ENCODE measurements around the gene SLC22A23. TPM values are rescaled to one million over a fixed set of nuclear protein-coding genes. Genes with fewer than 3 reads are reported as not detected.

The SLC22A23 gene
- total RNA-seq, 1 experiment from 2014 or later = 5.7 TPM

DNA sequence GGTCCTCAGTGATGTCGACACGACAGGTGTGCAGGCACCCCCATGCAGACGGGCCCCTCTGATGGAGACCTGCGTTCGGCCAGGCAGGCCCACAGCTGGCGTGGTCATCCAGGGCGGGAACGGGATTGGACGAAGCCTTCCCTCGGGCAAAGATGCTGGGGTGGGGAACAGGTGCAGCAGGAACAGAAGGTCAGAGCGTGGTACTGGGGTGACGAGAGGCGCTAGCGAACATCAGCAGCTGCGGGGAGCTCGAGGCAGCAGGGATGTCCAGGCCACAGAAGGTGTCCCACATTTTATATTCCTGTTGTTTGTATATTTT lies 96.2 kb downstream of the SLC22A23 start:
- Histone ChIP-seq H3K9ac (ENCODE audit: low read length) (no peak overlapping the region), H3K4me3 (ENCODE audit: low read length) (no peak overlapping the region), H3K27me3 (ENCODE audit: low read length) (no peaks in the 10 kb centered on the region), H3K27ac (ENCODE audit: low read length) (no peak overlapping the region), H3K79me2 (ENCODE audit: low read length) (no peaks in the 10 kb centered on the region), H3K4me2 (ENCODE audit: low read length) (no peak overlapping the region), H4K20me1 (ENCODE audit: low read length) (no peaks in the 10 kb centered on the region), H3K36me3 (ENCODE audit: low read depth, low read length) (no peaks in the 10 kb centered on the region), H3K4me1 (ENCODE audit: insufficient read depth, low read length) (peaks cover 38% of the 10 kb centered on the region), H3K9me3 (ENCODE audit: low read length) (no peaks in the 10 kb centered on the region), H3K9me2 (replicated peaks; ENCODE audit: low read length) (no peaks in the 10 kb centered on the region), H3F3A (ENCODE audit: low read length, unreplicated experiment) (no peaks in the 10 kb centered on the region), H2AFZ (ENCODE audit: low read length) (no peak overlapping the region)
- no TSS peak for BruUV-seq (replicated peaks)
- POLR2A ChIA-PET (ENCODE audit: unreplicated experiment) = no interaction called here
- CTCF ChIA-PET = interaction anchor here (0.5 kb wide), 1 partner anchor 258 kb away, joined by 6 read pairs; no protein-coding TSS in a partner anchor
- TF ChIP-seq, protein P1, sequence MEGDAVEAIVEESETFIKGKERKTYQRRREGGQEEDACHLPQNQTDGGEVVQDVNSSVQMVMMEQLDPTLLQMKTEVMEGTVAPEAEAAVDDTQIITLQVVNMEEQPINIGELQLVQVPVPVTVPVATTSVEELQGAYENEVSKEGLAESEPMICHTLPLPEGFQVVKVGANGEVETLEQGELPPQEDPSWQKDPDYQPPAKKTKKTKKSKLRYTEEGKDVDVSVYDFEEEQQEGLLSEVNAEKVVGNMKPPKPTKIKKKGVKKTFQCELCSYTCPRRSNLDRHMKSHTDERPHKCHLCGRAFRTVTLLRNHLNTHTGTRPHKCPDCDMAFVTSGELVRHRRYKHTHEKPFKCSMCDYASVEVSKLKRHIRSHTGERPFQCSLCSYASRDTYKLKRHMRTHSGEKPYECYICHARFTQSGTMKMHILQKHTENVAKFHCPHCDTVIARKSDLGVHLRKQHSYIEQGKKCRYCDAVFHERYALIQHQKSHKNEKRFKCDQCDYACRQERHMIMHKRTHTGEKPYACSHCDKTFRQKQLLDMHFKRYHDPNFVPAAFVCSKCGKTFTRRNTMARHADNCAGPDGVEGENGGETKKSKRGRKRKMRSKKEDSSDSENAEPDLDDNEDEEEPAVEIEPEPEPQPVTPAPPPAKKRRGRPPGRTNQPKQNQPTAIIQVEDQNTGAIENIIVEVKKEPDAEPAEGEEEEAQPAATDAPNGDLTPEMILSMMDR (conservative IDR thresholded peaks at IDR 0.05; ENCODE audit: low read depth, low read length) = no peak
- TF ChIP-seq EZH2 (IDR thresholded peaks at IDR 0.05; ENCODE audit: low read length, unreplicated experiment) (no peak), EZH2phosphoT487 (IDR thresholded peaks at IDR 0.05; ENCODE audit: borderline replicate concordance, low read length) (no peak)
- intact Hi-C loops (cut with micrococcal nuclease) = no loop called here
- ATAC-seq (no peak), DNase-seq (no peak)

DNA sequence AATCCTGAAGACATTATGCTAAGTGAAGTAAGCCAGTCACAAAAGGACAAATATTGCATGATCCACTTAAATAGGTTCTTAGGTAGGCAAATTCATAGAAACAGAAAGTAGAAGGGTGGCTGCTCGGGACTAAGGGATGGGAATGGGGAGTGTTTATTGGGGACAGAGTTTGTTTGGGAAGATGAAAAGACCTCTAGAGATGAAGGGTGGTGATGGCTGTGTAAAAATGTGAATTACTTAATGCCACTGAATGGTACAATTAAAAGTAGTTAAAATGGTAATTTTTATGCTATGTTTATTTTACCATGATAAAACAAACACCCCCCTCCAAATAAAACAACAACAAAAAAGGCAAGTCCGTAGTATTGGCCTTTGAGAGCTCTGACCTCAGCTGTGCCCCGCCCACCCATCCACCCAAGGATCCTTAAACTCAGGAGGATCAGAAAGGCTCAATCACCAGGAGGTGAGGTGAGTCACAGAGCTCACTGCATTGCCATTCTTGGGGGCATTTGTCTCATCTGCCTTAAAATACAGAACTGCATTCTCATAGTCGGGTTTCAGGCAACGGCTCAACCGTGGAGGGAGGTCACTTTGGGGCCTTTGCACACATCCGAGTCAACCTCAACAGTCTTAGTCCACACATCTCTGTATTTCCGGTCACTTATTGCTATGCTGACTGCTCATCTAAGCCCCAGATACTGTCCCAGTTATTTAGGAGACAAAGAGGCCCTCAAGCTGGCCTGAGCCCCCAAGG lies 96.7 kb downstream of the SLC22A23 start:
- H3K4me2 ChIP-seq (ENCODE audit: low read length) = no peak overlapping the region

More for the DNA sequence above, 96.7 kb downstream of the SLC22A23 start:
- DNase-seq (no peak), ATAC-seq (no peak)
- Histone ChIP-seq H3F3A (ENCODE audit: low read length, unreplicated experiment) (no peaks in the 10 kb centered on the region), H2AFZ (ENCODE audit: low read length) (no peak overlapping the region), H3K79me2 (ENCODE audit: low read length) (no peaks in the 10 kb centered on the region), H3K27ac (ENCODE audit: low read length) (no peak overlapping the region), H3K36me3 (ENCODE audit: low read depth, low read length) (no peaks in the 10 kb centered on the region), H3K27me3 (ENCODE audit: low read length) (no peaks in the 10 kb centered on the region), H3K4me1 (ENCODE audit: insufficient read depth, low read length) (peaks cover 42% of the 10 kb centered on the region), H4K20me1 (ENCODE audit: low read length) (no peaks in the 10 kb centered on the region), H3K4me3 (ENCODE audit: low read length) (no peak overlapping the region), H3K9me2 (replicated peaks; ENCODE audit: low read length) (no peaks in the 10 kb centered on the region), H3K9me3 (ENCODE audit: low read length) (no peaks in the 10 kb centered on the region), H3K9ac (ENCODE audit: low read length) (no peak overlapping the region)
- intact Hi-C loops (cut with micrococcal nuclease) = loop anchor here (5.0 kb wide), 1 partner anchor 97 kb away; the partner anchor contains the start of gene SLC22A23
- CTCF ChIA-PET = interaction anchor here (0.5 kb wide), 1 partner anchor 259 kb away, joined by 6 read pairs; no protein-coding TSS in a partner anchor
- POLR2A ChIA-PET (ENCODE audit: unreplicated experiment) = interaction anchor here (0.6 kb wide), 1 partner anchor 16 kb away, joined by 3 read pairs; no protein-coding TSS in a partner anchor
- BruUV-seq (replicated peaks) = no TSS peak
- TF ChIP-seq, protein P1 (conservative IDR thresholded peaks at IDR 0.05; ENCODE audit: low read depth, low read length) = no peak
- no peak for TF ChIP-seq EZH2 (IDR thresholded peaks at IDR 0.05; ENCODE audit: low read length, unreplicated experiment)
- no peak for TF ChIP-seq EZH2phosphoT487 (IDR thresholded peaks at IDR 0.05; ENCODE audit: borderline replicate concordance, low read length)

All from PC-3 (cell line).